ENCODE data around the gene OTOP2.

Gene OTOP2

GRCh38 chr17:74952431-74953133 is 28.5 kb downstream of the OTOP2 start:
- no peak for DNase-seq (ENCODE audit: low read depth, low spot score)
- no peak overlapping the region for H3K4me3 ChIP-seq (ENCODE audit: low read depth, low read length)
- TF ChIP-seq CTCF (IDR thresholded peaks at IDR 0.05; ENCODE audit: low read depth, low read length) = no peak
- in situ Hi-C loops (cut with HindIII; ENCODE audit: low sequenced_read_pairs) = no loop called here

- no peak overlapping the region for H3K4me3 ChIP-seq (ENCODE audit: low read depth, low read length)
- TF ChIP-seq CTCF (IDR thresholded peaks at IDR 0.05; ENCODE audit: low read depth, low read length) = no peak
- in situ Hi-C loops (cut with HindIII; ENCODE audit: low sequenced_read_pairs) = no loop called here
- no peak for DNase-seq (ENCODE audit: low read depth, low spot score)
Measured at GRCh38 chr17:74953134-74953687, 29.1 kb downstream of the OTOP2 start.

DNA sequence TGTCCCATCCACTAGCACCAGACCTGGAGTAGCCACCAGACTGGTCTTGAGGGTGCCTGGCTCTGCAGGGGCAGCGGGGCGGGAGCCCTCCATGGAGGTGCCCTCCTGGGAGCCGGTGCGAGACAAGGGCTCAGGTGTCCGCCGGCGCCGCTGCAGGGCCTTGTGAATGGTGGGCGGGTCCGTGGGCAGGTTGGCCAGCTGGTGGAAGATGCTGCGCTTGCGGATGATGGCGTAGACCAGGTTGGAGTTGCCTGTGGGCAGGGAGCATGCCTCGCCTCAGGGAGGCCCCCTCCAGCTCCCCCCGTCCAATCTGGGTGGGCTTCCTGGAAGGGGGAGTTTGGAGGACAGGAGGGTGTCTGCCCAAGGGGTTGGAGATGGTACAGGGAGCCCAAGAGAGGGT is 30.0 kb downstream of the OTOP2 start:
- no peak overlapping the region for H3K4me3 ChIP-seq (ENCODE audit: low read depth, low read length)
- TF ChIP-seq CTCF (IDR thresholded peaks at IDR 0.05; ENCODE audit: low read depth, low read length) = no peak
- no peak for DNase-seq (ENCODE audit: low read depth, low spot score)
- in situ Hi-C loops (cut with HindIII; ENCODE audit: low sequenced_read_pairs) = no loop called here

- in situ Hi-C loops (cut with HindIII; ENCODE audit: low sequenced_read_pairs) = no loop called here
- no peak for DNase-seq (ENCODE audit: low read depth, low spot score)
- TF ChIP-seq CTCF (IDR thresholded peaks at IDR 0.05; ENCODE audit: low read depth, low read length) = no peak
- no peak overlapping the region for H3K4me3 ChIP-seq (ENCODE audit: low read depth, low read length)
Measured at GRCh38 chr17:74954665-74955421, 30.8 kb downstream of the OTOP2 start.

GRCh38 chr17:74956093-74956492 is 32.0 kb downstream of the OTOP2 start:
- H3K4me3 ChIP-seq (ENCODE audit: low read depth, low read length) = no peak overlapping the region
- no peak for TF ChIP-seq CTCF (IDR thresholded peaks at IDR 0.05; ENCODE audit: low read depth, low read length)
- DNase-seq (ENCODE audit: low read depth, low spot score) = no peak
- in situ Hi-C loops (cut with HindIII; ENCODE audit: low sequenced_read_pairs) = no loop called here

- peak; percentile 45 for DNase-seq (ENCODE audit: low read depth, low spot score)
- TF ChIP-seq CTCF (IDR thresholded peaks at IDR 0.05; ENCODE audit: low read depth, low read length) = peak; percentile 97
- in situ Hi-C loops (cut with HindIII; ENCODE audit: low sequenced_read_pairs) = no loop called here
- H3K4me3 ChIP-seq (ENCODE audit: low read depth, low read length) = no peak overlapping the region
Measured at GRCh38 chr17:74957935-74958740, 34.1 kb downstream of the OTOP2 start.

Data from astrocyte of the spinal cord (primary cell).